GM21528 (cell line): ENCODE data around the gene PCDH12.

Source experiments
- ATAC-seq: cut with Tn5 transposase; IDR thresholded peaks from one replicate; pipeline ENCODE4 v1.9.1; 2021; ENCODE audit warnings: mild to moderate bottlenecking, moderate library complexity; ENCODE audit not compliant: unreplicated experiment, low FRiP score

PCDH12 gene

GRCh38 chr5:141913560-141914198 is 44.3 kb downstream of the PCDH12 start:
- no peak for ATAC-seq

GRCh38 chr5:141910271-141910673 is 47.7 kb downstream of the PCDH12 start:
- no peak for ATAC-seq

GRCh38 chr5:141909212-141909611 is 48.8 kb downstream of the PCDH12 start:
- no peak for ATAC-seq

- ATAC-seq = no peak
These were observed 49.2 kb downstream of the PCDH12 start for GRCh38 chr5:141908796-141909195.

- no peak for ATAC-seq
These were observed 51.0 kb downstream of the PCDH12 start for GRCh38 chr5:141906972-141907371.

- ATAC-seq = no peak
These were observed 51.5 kb downstream of the PCDH12 start for GRCh38 chr5:141906517-141906916.

- no peak for ATAC-seq
These were observed 53.5 kb downstream of the PCDH12 start for GRCh38 chr5:141904551-141904950.

- ATAC-seq = no peak
These were observed 54.7 kb downstream of the PCDH12 start for GRCh38 chr5:141903261-141903660.

GRCh38 chr5:141902015-141902814 is 55.8 kb downstream of the PCDH12 start:
- no peak for ATAC-seq

GRCh38 chr5:141898448-141899049 is 59.5 kb downstream of the PCDH12 start:
- ATAC-seq = no peak

- ATAC-seq = no peak
These were observed 60.6 kb downstream of the PCDH12 start for GRCh38 chr5:141897425-141897824.
